IMR-90 (cell line): ENCODE measurements around the gene PITHD1. TPM values are rescaled to one million over a fixed set of nuclear protein-coding genes. Genes with fewer than 3 reads are reported as not detected.

ENCODE experiments used
- ATAC-seq: fragments of 200-7000 bp; cut with Tn5 transposase; 2 replicates; pipeline ENCODE4 v1.9.1; 2020; ENCODE audit warnings: low read depth, mild to moderate bottlenecking, moderate library complexity
- BruUV-seq: library from RNA; stranded (reverse); fragments of 400-500 nt; replicated peaks from 2 replicates; lab custom pipeline; 2021; lab: Mats Ljungman, UMichigan
- CTCF ChIA-PET: fragments of 300-600 bp; formaldehyde crosslinking; extraction: SDS; loops from one replicate; lab custom pipeline; 2021; ENCODE audit warnings: antibody characterized with exemption; lab: Yijun Ruan, JAX
- POLR2A ChIA-PET: fragments of 300-600 bp; sonication (Branson Sonifier 250); formaldehyde crosslinking; loops from one replicate; lab custom pipeline; 2022; ENCODE audit warnings: antibody characterized with exemption; ENCODE audit not compliant: unreplicated experiment; lab: Charles Lee
- DNase-seq: peaks from one replicate; pipeline ENCODE4 v3.0.0; 2013
- H2AFZ ChIP-seq: replicated peaks from 2 replicates; pipeline ENCODE3; 2013; ENCODE audit warnings: low read length, mild to moderate bottlenecking; ENCODE audit not compliant: poor library complexity
- H2AK5ac ChIP-seq: 2 replicates; pipeline ENCODE4 v1.6.1; 2013; ENCODE audit warnings: low read depth, low read length, inconsistent platforms
- H2AK9ac ChIP-seq: replicated peaks from 2 replicates; pipeline ENCODE3; 2013; ENCODE audit warnings: mild to moderate bottlenecking, low read depth, low read length, moderate library complexity; ENCODE audit not compliant: poor library complexity
- H2BK120ac ChIP-seq: 2 replicates; pipeline ENCODE4 v1.6.1; 2013; ENCODE audit warnings: low read depth, low read length, inconsistent platforms
- H2BK15ac ChIP-seq: 3 replicates; pipeline ENCODE4 v1.6.1; 2013; ENCODE audit warnings: low read depth, low read length, inconsistent platforms
- H2BK20ac ChIP-seq: 2 replicates; pipeline ENCODE4 v1.6.1; 2013; ENCODE audit warnings: low read depth, mild to moderate bottlenecking, inconsistent platforms, low read length, moderate library complexity
- H2BK5ac ChIP-seq: 2 replicates; pipeline ENCODE4 v1.6.1; 2013; ENCODE audit warnings: mild to moderate bottlenecking, low read depth, low read length, inconsistent platforms; ENCODE audit not compliant: poor library complexity, severe bottlenecking
- H3K14ac ChIP-seq: replicated peaks from 2 replicates; pipeline ENCODE4 v1.6.1; 2013; ENCODE audit warnings: low read depth, low read length, inconsistent platforms
- H3K18ac ChIP-seq: 2 replicates; pipeline ENCODE4 v1.6.1; 2013; ENCODE audit warnings: low read depth, low read length, control low read depth
- H3K23ac ChIP-seq: 2 replicates; pipeline ENCODE4 v1.6.1; 2013; ENCODE audit warnings: low read depth, low read length, inconsistent platforms
- H3K27ac ChIP-seq: 2 replicates; pipeline ENCODE4 v1.5.1; 2013; ENCODE audit warnings: mild to moderate bottlenecking, control low read depth, low read length; ENCODE audit not compliant: insufficient read depth
- H3K27me3 ChIP-seq: 2 replicates; pipeline ENCODE4 v1.6.1; 2013; ENCODE audit warnings: low read length; ENCODE audit not compliant: control insufficient read depth, insufficient read depth
- H3K36me3 ChIP-seq: 2 replicates; pipeline ENCODE4 v1.6.1; 2013; ENCODE audit warnings: low read length, mixed read lengths; ENCODE audit not compliant: control insufficient read depth, insufficient read depth
- H3K4ac ChIP-seq: 2 replicates; pipeline ENCODE4 v1.6.1; 2013; ENCODE audit warnings: low read depth, low read length, inconsistent platforms
- H3K4me1 ChIP-seq: 2 replicates; pipeline ENCODE4 v1.6.1; 2013; ENCODE audit warnings: low read length, mixed read lengths; ENCODE audit not compliant: control insufficient read depth, insufficient read depth
- H3K4me2 ChIP-seq: 2 replicates; pipeline ENCODE4 v1.6.1; 2013; ENCODE audit warnings: low read depth, mild to moderate bottlenecking, control low read depth, low read length, moderate library complexity
- H3K4me3 ChIP-seq: 2 replicates; pipeline ENCODE4 v1.5.1; 2013; ENCODE audit warnings: low read depth, mild to moderate bottlenecking, control low read depth, low read length, moderate library complexity; ENCODE audit not compliant: insufficient read depth
- H3K56ac ChIP-seq: 2 replicates; pipeline ENCODE4 v1.6.1; 2013; ENCODE audit warnings: low read length, inconsistent platforms; ENCODE audit not compliant: insufficient read depth; ENCODE audit errors: extremely low read depth
- H3K79me1 ChIP-seq, 2 experiments: 2 replicates each; pipeline ENCODE4 v1.6.1; 2013; ENCODE audit warnings: low read length in 2 of 2, inconsistent platforms in 1 of 2, low read depth in 1 of 2
- H3K9ac ChIP-seq: 2 replicates; pipeline ENCODE4 v1.6.1; 2013; ENCODE audit warnings: low read depth, low read length, control low read depth
- H3K9me1 ChIP-seq: 2 replicates; pipeline ENCODE4 v1.6.1; 2013; ENCODE audit warnings: low read length, inconsistent platforms; ENCODE audit not compliant: insufficient read depth
- H3K9me3 ChIP-seq: 2 replicates; pipeline ENCODE4 v1.6.1; 2013; ENCODE audit warnings: low read length; ENCODE audit not compliant: control insufficient read depth, insufficient read depth
- H4K20me1 ChIP-seq: 2 replicates; pipeline ENCODE4 v1.6.1; 2013; ENCODE audit warnings: low read length, inconsistent platforms; ENCODE audit not compliant: insufficient read depth
- H4K5ac ChIP-seq: 2 replicates; pipeline ENCODE4 v1.6.1; 2013; ENCODE audit warnings: mild to moderate bottlenecking, low read depth, low read length, control low read depth
- H4K8ac ChIP-seq, 2 experiments: 2 replicates each; pipeline ENCODE4 v1.6.1; 2013; ENCODE audit warnings: low read depth in 2 of 2, low read length in 2 of 2, control low read depth in 1 of 2, inconsistent platforms in 1 of 2
- H4K91ac ChIP-seq: 2 replicates; pipeline ENCODE4 v1.6.1; 2013; ENCODE audit warnings: low read depth, low read length, inconsistent platforms; ENCODE audit not compliant: insufficient read depth
- MAFK ChIP-seq: IDR thresholded peaks from 2 replicates; pipeline ENCODE4 v1.6.1; 2012; ENCODE audit warnings: low read depth, low read length, improper control_type of control experiment
- MAZ ChIP-seq: IDR thresholded peaks from 2 replicates; pipeline ENCODE4 v1.6.1; 2012; ENCODE audit warnings: low read depth, mild to moderate bottlenecking, low read length, improper control_type of control experiment, moderate library complexity, borderline replicate concordance
- POLR2A ChIP-seq: IDR thresholded peaks from 2 replicates; pipeline ENCODE4 v1.6.1; 2012; ENCODE audit warnings: mild to moderate bottlenecking, low read depth, low read length
- WGBS, 2 experiments: methylation state at CpG; one replicate each; pipeline versions ENCODE4 v1.1.5 to v1.1.7; 2013; ENCODE audit warnings: missing lambda C conversion rate in 2 of 2; ENCODE audit not compliant: insufficient read length in 1 of 2; ENCODE audit errors: extremely low coverage in 2 of 2; 5-methylcytosine and 5-hydroxymethylcytosine counted together
- dilution Hi-C: fragments of 300-500 bp; cut with HindIII; formaldehyde crosslinking; loops from one replicate; pipeline ENCODE4 v1.14.3; 2018; ENCODE audit warnings: low sequenced_read_pairs; ENCODE audit not compliant: unreplicated experiment
- in situ Hi-C: fragments of 300-500 bp; cut with MboI; formaldehyde crosslinking; loops from 3 replicates; pipeline ENCODE4 v1.14.3; 2019; ENCODE audit warnings: low sequenced_read_pairs, inconsistent platforms, mixed read lengths
- intact Hi-C: fragments of 100-400 bp; cut with micrococcal nuclease; formaldehyde crosslinking; loops from 2 replicates; pipeline ENCODE4 v1.10.0; 2022
- polyA plus RNA-seq, 3 experiments: library from polyadenylated mRNA; depleted of rRNA; stranded (reverse); fragments of >200 nt; gene quantifications; 2 replicates each; pipeline ENCODE4 v1.2.3, GENCODE V29; 2012; ENCODE audit warnings: low replicate concordance in 1 of 3
- total RNA-seq: library from RNA; depleted of rRNA; stranded (reverse); fragments of >200 nt; gene quantifications from 2 replicates; pipeline ENCODE4 v1.2.3, GENCODE V29; 2012

PITHD1 gene
- total and polyA plus RNA-seq, 2 of the 4 experiments (the other 2 are of a cell fraction), result 23.8 to 32.0 TPM

GRCh38 chr1:23763041-23763577, 15.1 kb upstream of the PITHD1 start:
- Histone ChIP-seq H3K36me3 (peaks cover 49% of the 10 kb centered on the region), H2AK5ac (no peak overlapping the region), H3K9me3 (no peaks in the 10 kb centered on the region), H3K27me3 (no peaks in the 10 kb centered on the region), H2BK120ac (no peak overlapping the region), H3K56ac (no peak overlapping the region), H3K27ac (no peak overlapping the region), H3K14ac (no peak overlapping the region), H2BK5ac (no peak overlapping the region), H3K18ac (no peak overlapping the region), H2BK20ac (no peak overlapping the region), H3K79me1 (peaks cover 14 to 29% of the 10 kb centered on the region in 2 experiments), H3K23ac (no peak overlapping the region), H4K8ac (no peak overlapping the region), H3K4ac (no peak overlapping the region), H3K4me1 (peaks cover 2% of the 10 kb centered on the region; the same call in 1 of the 2 replicates), H4K20me1 (peaks cover 18% of the 10 kb centered on the region), H2AFZ (no peak overlapping the region), H2AK9ac (no peak overlapping the region), H3K4me3 (no peak overlapping the region), H2BK15ac (no peak overlapping the region), H3K9me1 (0 out of 2 replicates have a peak, but pooled peaks cover 3% of the 10 kb centered on the region), H4K91ac (no peak overlapping the region), H3K9ac (no peak overlapping the region), H4K5ac (no peak overlapping the region), H3K4me2 (no peak overlapping the region)
- POLR2A ChIA-PET, result no interaction called here
- dilution Hi-C loops (no loop called here), in situ Hi-C loops (no loop called here), intact Hi-C loops (no loop called here)
- BruUV-seq, result no TSS peak
- WGBS, 2 experiments, result 85% methylated on average over 4 of the region's 7 CpGs; no CpG with 5 or more reads in 1 of the 2 experiments
- DNase-seq, result no peak
- CTCF ChIA-PET, result no interaction called here
- ATAC-seq, result no peak
- TF ChIP-seq MAFK, result no peak
- no peak for TF ChIP-seq POLR2A
- TF ChIP-seq MAZ, result no peak
